ENCODE measurements around the gene DAB2.
"Not testable (repeated sequence)": the region's sequence is repeated elsewhere in the genome, so short reads cannot be mapped to it uniquely, and the experiment has no call there.

DAB2 gene

GRCh38 chr5:39340506-39340905, 84.3 kb downstream of the DAB2 start:
- no peak for DNase-seq (ENCODE audit: low spot score)

- no peak for DNase-seq (ENCODE audit: low spot score)
Observed at GRCh38 chr5:39337252-39337915, 87.4 kb downstream of the DAB2 start.

DNA sequence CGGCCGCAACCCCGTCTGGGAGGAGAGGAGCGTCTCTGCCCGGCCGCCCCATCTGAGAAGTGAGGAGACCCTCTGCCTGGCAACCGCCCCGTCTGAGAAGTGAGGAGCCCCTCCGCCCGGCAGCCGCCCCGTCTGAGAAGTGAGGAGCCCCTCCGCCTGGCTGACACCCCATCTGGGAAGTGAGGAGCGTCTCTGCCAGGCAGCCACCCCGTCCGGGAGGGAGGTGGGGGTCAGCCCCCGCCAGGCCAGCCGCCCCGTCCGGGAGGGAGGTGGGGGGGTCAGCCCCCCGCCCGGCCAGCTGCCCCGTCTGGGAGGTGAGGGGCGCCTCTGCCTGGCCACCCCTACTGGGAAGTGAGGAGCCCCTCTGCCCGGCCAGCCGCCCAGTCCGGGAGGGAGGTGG, 90.5 kb downstream of the DAB2 start:
- not testable (repeated sequence) for DNase-seq (ENCODE audit: low spot score)

DNA sequence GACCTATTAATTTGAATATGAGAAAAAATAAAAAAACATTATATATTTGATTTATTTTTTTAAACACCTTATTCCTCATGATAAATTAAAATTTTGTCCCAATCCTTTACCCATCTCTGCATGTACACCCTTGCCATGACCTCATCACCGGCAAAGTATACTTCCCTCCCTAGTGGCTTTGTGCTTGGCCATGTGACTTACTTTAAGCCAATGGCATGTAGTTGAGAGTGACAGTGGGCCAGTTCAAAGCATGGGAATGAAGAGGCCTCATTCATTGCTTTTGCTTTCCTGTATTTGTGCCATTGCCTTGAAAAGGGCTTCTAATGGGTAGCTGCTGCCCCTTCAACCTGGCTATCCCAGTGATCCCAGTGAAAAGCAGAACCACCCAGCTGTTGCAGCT, 91.7 kb downstream of the DAB2 start:
- no peak for DNase-seq (ENCODE audit: low spot score)

- DNase-seq (ENCODE audit: low spot score) = no peak
Observed at GRCh38 chr5:39331861-39332381, 92.9 kb downstream of the DAB2 start.

DNA sequence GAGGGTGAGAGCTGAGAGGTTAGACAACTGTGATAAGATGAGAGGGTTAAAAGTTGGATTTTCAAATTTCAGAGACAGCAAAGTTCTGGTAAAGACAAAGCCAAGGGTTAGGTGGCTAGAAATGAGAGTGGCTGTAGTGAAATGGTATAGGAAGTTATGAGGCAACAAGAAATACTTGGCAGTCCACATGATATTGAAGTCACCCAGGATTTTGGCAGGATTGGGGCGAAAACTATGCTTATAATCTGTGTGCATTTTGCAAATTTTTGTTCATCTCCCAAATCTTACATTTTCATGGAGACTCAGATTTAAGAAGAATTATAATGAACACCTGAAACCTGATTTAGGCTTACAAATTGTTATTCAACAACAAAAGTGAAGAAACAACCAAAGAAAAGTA, 96.0 kb downstream of the DAB2 start:
- no peak for DNase-seq (ENCODE audit: low spot score)

DNA sequence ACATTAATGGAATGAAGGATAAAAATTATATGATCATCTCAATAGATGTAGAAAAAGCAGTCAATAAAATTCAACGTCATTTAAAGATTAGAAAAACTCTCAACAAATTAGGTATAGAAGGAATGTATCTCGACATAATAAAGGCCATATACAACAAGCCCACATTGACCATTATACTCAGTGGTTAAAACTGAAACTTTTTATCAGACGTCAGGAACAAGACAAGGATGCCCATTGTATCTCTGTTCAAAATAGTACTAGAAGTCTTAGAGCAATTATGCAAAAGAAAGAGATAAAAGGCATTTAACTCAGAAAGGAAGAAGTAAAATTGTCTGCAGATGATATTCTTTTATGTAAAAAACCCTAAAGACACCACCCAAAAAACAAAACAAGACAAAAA, 101.2 kb downstream of the DAB2 start:
- DNase-seq (ENCODE audit: low spot score) = no peak
